Parathyroid adenoma (tissue), 2 donors: ENCODE data around the gene UPF2.

Experiments
- H2AFZ ChIP-seq: fragments of 300-600 bp; sonication (generic); one replicate; pipeline ENCODE4 v1.7.0; 2017; ENCODE audit warnings: antibody characterized with exemption, mild to moderate bottlenecking
- H3K27ac ChIP-seq: fragments of 300-600 bp; sonication (generic); one replicate; pipeline ENCODE4 v1.7.0; 2017
- H3K27me3 ChIP-seq: fragments of 300-600 bp; sonication (generic); one replicate; pipeline ENCODE4 v1.7.0; 2017; ENCODE audit warnings: low read length; ENCODE audit not compliant: control insufficient read depth, insufficient read depth
- H3K36me3 ChIP-seq: fragments of 300-600 bp; sonication (generic); one replicate; pipeline ENCODE4 v1.7.0; 2017; ENCODE audit warnings: low read length; ENCODE audit not compliant: control insufficient read depth, insufficient read depth
- H3K4me1 ChIP-seq: fragments of 300-600 bp; sonication (generic); one replicate; pipeline ENCODE4 v1.7.0; 2017; ENCODE audit warnings: control low read depth
- H3K4me2 ChIP-seq: fragments of 300-600 bp; sonication (generic); one replicate; pipeline ENCODE4 v1.7.0; 2017; ENCODE audit warnings: low read length
- H3K4me3 ChIP-seq: fragments of 300-600 bp; sonication (generic); one replicate; pipeline ENCODE4 v1.7.0; 2017; ENCODE audit warnings: low read depth, low read length
- H3K79me2 ChIP-seq: fragments of 300-600 bp; sonication (generic); one replicate; pipeline ENCODE4 v1.7.0; 2017; ENCODE audit warnings: control low read depth
- H3K9ac ChIP-seq: fragments of 300-600 bp; sonication (generic); one replicate; pipeline ENCODE4 v1.7.0; 2017; ENCODE audit warnings: mild to moderate bottlenecking
- H3K9me3 ChIP-seq: fragments of 300-600 bp; sonication (generic); one replicate; pipeline ENCODE4 v1.7.0; 2017; ENCODE audit warnings: low read length; ENCODE audit not compliant: control insufficient read depth
- CTCF ChIP-seq: fragments of 300-600 bp; sonication (generic); IDR thresholded peaks from one replicate; pipeline ENCODE4 v1.7.0; 2017; ENCODE audit warnings: antibody characterized with exemption, mild to moderate bottlenecking
- donor health status: primary hyperparathyroidism.

Gene UPF2

GRCh38 chr10:11936389-11937152, 106.0 kb downstream of the UPF2 start:
- no peaks in the 10 kb centered on the region for H3K9me3 ChIP-seq
- no peaks in the 10 kb centered on the region for H3K4me1 ChIP-seq
- no peaks in the 10 kb centered on the region for H3K79me2 ChIP-seq
- H2AFZ ChIP-seq: no peak overlapping the region
- H3K9ac ChIP-seq: no peak overlapping the region
- no peaks in the 10 kb centered on the region for H3K27me3 ChIP-seq
- no peak overlapping the region for H3K4me2 ChIP-seq
- no peaks in the 10 kb centered on the region for H3K36me3 ChIP-seq
- TF ChIP-seq CTCF: no peak
- H3K4me3 ChIP-seq: no peak overlapping the region
- H3K27ac ChIP-seq: no peak overlapping the region

DNA sequence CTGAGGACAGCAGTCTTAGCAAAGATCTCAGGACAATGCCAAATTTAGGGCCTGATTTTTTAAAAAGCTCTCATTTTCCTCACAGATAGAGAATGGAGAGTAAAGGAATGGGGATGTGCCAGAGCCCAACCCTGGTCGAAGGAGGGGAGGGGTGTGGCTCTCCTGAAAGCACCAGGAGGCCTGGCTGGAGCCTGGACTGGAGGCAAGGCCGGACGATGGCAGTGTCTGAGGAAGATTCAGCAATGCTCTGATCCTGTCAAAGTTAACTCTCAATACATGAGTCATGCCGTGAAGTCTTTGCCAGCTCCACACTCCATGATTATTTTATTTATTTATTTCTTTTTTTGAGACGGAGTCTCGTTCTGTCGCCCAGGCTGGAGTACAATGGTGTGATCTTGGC, 108.3 kb downstream of the UPF2 start:
- H3K27ac ChIP-seq: no peak overlapping the region
- H3K9me3 ChIP-seq: no peaks in the 10 kb centered on the region
- H3K79me2 ChIP-seq: no peaks in the 10 kb centered on the region
- H3K4me3 ChIP-seq: no peak overlapping the region
- no peak overlapping the region for H3K4me2 ChIP-seq
- H2AFZ ChIP-seq: no peak overlapping the region
- no peaks in the 10 kb centered on the region for H3K27me3 ChIP-seq
- no peaks in the 10 kb centered on the region for H3K36me3 ChIP-seq
- no peak for TF ChIP-seq CTCF
- H3K9ac ChIP-seq: no peak overlapping the region
- H3K4me1 ChIP-seq: no peaks in the 10 kb centered on the region

DNA sequence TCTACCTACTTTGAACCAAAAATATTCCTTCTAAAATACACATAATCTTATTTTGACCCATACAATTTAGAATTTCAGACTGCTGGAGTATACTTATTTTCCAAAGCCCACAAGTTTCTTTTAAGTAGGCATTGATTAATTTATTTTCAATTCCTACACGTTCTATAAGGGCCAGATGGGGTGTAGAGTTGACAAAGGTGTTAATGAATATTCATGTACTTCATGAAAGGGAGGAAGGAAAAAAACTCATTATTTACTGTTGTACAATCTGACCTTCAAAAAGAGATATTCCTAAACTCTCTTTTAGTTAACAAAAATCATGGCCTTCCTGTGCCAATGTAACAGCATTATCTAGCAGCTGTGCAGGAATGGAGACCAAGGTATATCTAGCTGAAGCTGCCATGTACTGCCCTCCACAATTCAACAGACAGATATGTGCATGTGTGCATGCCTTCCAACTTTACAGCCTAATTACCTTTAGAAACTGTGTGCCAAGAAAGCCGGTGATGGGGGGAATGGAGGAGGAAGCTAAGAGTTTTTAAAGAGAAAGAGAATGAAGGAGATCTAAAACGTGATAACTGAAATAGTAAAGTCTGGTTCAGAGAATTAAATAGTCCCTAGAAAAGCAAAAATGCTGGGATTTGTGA, 108.9 kb downstream of the UPF2 start:
- no peak overlapping the region for H3K4me2 ChIP-seq
- no peaks in the 10 kb centered on the region for H3K4me1 ChIP-seq
- H3K27me3 ChIP-seq: no peaks in the 10 kb centered on the region
- H2AFZ ChIP-seq: no peak overlapping the region
- TF ChIP-seq CTCF: no peak
- no peaks in the 10 kb centered on the region for H3K79me2 ChIP-seq
- no peaks in the 10 kb centered on the region for H3K9me3 ChIP-seq
- no peaks in the 10 kb centered on the region for H3K36me3 ChIP-seq
- no peak overlapping the region for H3K27ac ChIP-seq
- H3K9ac ChIP-seq: no peak overlapping the region
- no peak overlapping the region for H3K4me3 ChIP-seq

DNA sequence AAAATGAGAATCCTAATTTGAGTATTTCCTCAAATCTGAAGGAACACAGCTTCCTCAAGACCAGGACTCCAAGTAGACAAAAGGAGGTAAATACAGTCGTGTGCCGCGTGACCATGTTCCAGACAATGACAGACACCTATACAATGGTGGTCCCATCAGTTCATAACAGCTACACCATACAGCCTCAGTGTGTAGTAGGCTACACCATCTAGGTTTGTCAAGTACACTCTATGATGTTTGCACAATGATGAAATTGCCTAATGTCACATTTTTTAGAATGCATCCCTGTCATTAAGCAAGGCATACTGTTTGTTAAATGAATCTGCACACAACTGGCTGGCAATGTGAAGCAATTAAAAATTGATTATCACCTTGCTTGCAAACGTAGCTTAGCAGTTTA, 111.6 kb downstream of the UPF2 start:
- Histone ChIP-seq H3K36me3 (no peaks in the 10 kb centered on the region), H3K27me3 (no peaks in the 10 kb centered on the region), H3K9me3 (no peaks in the 10 kb centered on the region), H3K27ac (no peak overlapping the region), H3K9ac (no peak overlapping the region), H3K4me2 (no peak overlapping the region), H3K4me1 (no peaks in the 10 kb centered on the region), H2AFZ (no peak overlapping the region), H3K79me2 (no peaks in the 10 kb centered on the region), H3K4me3 (no peak overlapping the region)
- TF ChIP-seq CTCF: no peak
